ENCODE data around the gene HTT. TPM values are rescaled to one million over a fixed set of nuclear protein-coding genes. Genes with fewer than 3 reads are reported as not detected.

HTT gene
- total and polyA plus RNA-seq, 12 donors, result 16.1 to 77.1 (median 47.1) TPM

- H3K9me3 ChIP-seq (replicated peaks in 1 of 3), result no peaks in the 10 kb centered on the region
- no peak overlapping the region for H3K4me3 ChIP-seq
- DNase-seq, result peak; percentile 88 to 96 (median 93)
- intact Hi-C loops (cut with DNase I), result no loop called here
- H3K27ac ChIP-seq, result peak overlapping the region in 3 of 5 donors; percentile 14 to 62 (median 61)
- WGBS, 4 donors, result 2 to 3% (median 3%) methylated on average over 7 of the region's 7 CpGs
- peaks cover 3 to 17% of the 10 kb centered on the region in 2 donors for H3K4me1 ChIP-seq (replicated peaks in 1 of 2)
- peaks cover 0 to 20% of the 10 kb centered on the region in 2 donors for H3K36me3 ChIP-seq (replicated peaks in 1 of 2)
- H3K27me3 ChIP-seq, result no peaks in the 10 kb centered on the region
- no peak for TF ChIP-seq POLR2A (IDR thresholded peaks at IDR 0.05)
- peak; percentile 89 to 97 (median 96) for TF ChIP-seq CTCF (IDR thresholded peaks at IDR 0.05)
Observed at GRCh38 chr4:3106339-3107186, 32.1 kb downstream of the HTT start.

- Histone ChIP-seq H3K36me3 (replicated peaks in 1 of 2) (peaks cover 0 to 18% of the 10 kb centered on the region in 2 donors), H3K27me3 (no peaks in the 10 kb centered on the region), H3K4me3 (no peak overlapping the region), H3K9me3 (replicated peaks in 1 of 3) (no peaks in the 10 kb centered on the region), H3K4me1 (replicated peaks in 1 of 2) (peaks cover 3 to 18% of the 10 kb centered on the region in 2 donors), H3K27ac (peak overlapping the region in 3 of 5 donors; percentile 14 to 62 (median 61))
- WGBS, 4 donors, result 65 to 79% (median 71%) methylated on average over 5 of the region's 5 CpGs
- no peak for DNase-seq
- TF ChIP-seq CTCF (IDR thresholded peaks at IDR 0.05) (no peak), POLR2A (IDR thresholded peaks at IDR 0.05) (no peak)
- intact Hi-C loops (cut with DNase I), result no loop called here
Observed at GRCh38 chr4:3107271-3107670, 32.8 kb downstream of the HTT start.

- H3K36me3 ChIP-seq (replicated peaks in 1 of 2), result peaks cover 0 to 18% of the 10 kb centered on the region in 2 donors
- TF ChIP-seq POLR2A (IDR thresholded peaks at IDR 0.05) (no peak), CTCF (IDR thresholded peaks at IDR 0.05) (no peak)
- H3K27ac ChIP-seq, result peak overlapping the region in 2 of 5 donors; percentile 61 to 62
- no peak for DNase-seq
- H3K9me3 ChIP-seq (replicated peaks in 1 of 3), result no peaks in the 10 kb centered on the region
- whole genome bisulfite sequencing, 4 donors, result 63 to 77% (median 72%) methylated on average over 6 of the region's 6 CpGs
- intact Hi-C loops (cut with DNase I), result no loop called here
- H3K4me3 ChIP-seq, result no peak overlapping the region
- peaks cover 3 to 22% of the 10 kb centered on the region in 2 donors for H3K4me1 ChIP-seq (replicated peaks in 1 of 2)
- H3K27me3 ChIP-seq, result no peaks in the 10 kb centered on the region
Observed at GRCh38 chr4:3107691-3108121, 33.2 kb downstream of the HTT start.

GRCh38 chr4:3108211-3108610, 33.7 kb downstream of the HTT start:
- 79 to 87% (median 83%) methylated on average over 3 of the region's 3 CpGs for WGBS, 4 donors

More at GRCh38 chr4:3108211-3108610, 33.7 kb downstream of the HTT start:
- TF ChIP-seq POLR2A (IDR thresholded peaks at IDR 0.05), result no peak
- no peak for TF ChIP-seq CTCF (IDR thresholded peaks at IDR 0.05)
- DNase-seq, result no peak
- H3K27ac ChIP-seq, result peak overlapping the region in 2 of 5 donors; percentile 61 to 62
- peaks cover 0 to 18% of the 10 kb centered on the region in 2 donors for H3K36me3 ChIP-seq (replicated peaks in 1 of 2)
- no peak overlapping the region for H3K4me3 ChIP-seq
- H3K4me1 ChIP-seq (replicated peaks in 1 of 2), result peaks cover 3 to 28% of the 10 kb centered on the region in 2 donors
- intact Hi-C loops (cut with DNase I), result no loop called here
- no peaks in the 10 kb centered on the region for H3K27me3 ChIP-seq
- H3K9me3 ChIP-seq (replicated peaks in 1 of 3), result no peaks in the 10 kb centered on the region

Measured in adrenal gland (tissue), 12 donors.